Left renal cortex interstitium (tissue), 4 donors: ENCODE data around the gene PIK3R1. TPM values are rescaled to one million over a fixed set of nuclear protein-coding genes. Genes with fewer than 3 reads are reported as not detected.

Experiments
- DNase-seq, 4 donors: peaks; one replicate each; pipeline ENCODE4 v3.0.0-alpha.2; 2013; ENCODE audit warnings: low read depth in 4 of 4, low spot score in 2 of 4, missing footprints in 1 of 4
- polyA plus RNA-seq, 4 donors: library from polyadenylated mRNA; unstranded; fragments of 120-200 nt; gene quantifications; one replicate each; pipeline ENCODE4 v1.2.1, GENCODE V29; 2013; ENCODE audit not compliant: insufficient read length in 4 of 4

The PIK3R1 gene
- polyA plus RNA-seq, 4 donors: 69.2 to 86.2 (median 77.9) TPM

- no peak for DNase-seq
Observed at GRCh38 chr5:68318955-68319705, 103.6 kb downstream of the PIK3R1 start.

DNA sequence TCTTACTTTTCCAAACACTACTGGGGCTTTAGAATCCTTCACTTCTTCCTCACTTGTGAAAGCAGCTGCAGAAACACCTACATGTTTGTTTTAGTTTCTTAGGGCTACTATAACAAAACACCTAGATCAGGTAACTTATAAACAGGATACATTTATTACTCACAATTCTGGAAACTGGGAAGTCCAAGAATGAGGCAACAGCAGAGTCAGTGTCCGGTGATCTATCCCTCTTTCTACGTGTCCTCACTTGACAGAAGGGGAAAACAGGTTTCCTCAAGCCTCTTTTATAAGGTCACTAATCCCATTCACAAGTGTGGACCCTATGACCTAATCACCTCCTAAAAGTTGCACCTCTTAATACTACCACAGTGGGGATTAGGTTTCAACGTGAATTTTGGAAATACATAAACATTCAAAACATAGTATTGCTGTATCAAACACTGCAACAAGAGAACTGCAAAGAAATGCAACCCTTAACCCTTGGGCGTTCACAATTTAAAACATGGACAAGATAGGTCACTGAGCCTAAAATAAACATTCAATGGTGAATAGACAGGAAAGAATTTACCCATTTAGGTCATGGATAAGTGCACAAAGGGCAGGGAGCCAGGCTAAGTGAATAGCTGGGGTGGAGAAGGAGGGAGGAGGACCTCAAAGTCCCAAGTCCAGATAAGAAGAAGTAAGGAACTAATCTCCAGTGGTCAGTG is 104.3 kb downstream of the PIK3R1 start:
- DNase-seq: no peak

GRCh38 chr5:68320413-68320986 is 104.9 kb downstream of the PIK3R1 start:
- no peak for DNase-seq

DNA sequence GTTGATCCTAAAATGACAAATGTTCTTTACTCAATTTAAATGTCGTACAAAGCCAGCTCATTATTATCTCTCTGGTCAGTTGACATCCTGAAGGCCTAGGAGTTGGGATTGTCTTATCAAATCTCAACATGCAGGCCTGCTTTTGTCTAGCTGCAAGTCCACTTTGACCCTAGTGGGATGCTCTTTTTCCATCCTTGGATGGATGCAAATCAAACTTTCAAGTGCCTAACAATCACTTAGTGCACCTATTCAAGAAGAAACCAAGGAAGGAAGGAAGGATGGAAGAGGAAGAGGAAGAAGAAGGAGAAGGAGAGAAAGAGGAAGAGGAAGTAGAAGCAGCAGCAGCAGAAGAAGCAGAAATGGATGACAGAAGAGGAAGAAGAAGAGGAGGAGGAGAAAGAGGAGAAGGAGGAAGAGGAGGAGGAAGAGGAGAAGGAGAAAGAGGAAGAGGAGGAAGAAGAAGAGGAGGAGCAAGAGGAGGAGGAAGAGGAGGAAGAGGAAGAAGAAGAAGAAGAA is 109.6 kb downstream of the PIK3R1 start:
- DNase-seq: no peak

GRCh38 chr5:68329554-68330255 is 114.1 kb downstream of the PIK3R1 start:
- no peak for DNase-seq

- no peak for DNase-seq
Observed at GRCh38 chr5:68330574-68330973, 115.0 kb downstream of the PIK3R1 start.

- no peak for DNase-seq
Observed at GRCh38 chr5:68331192-68332079, 115.9 kb downstream of the PIK3R1 start.

DNA sequence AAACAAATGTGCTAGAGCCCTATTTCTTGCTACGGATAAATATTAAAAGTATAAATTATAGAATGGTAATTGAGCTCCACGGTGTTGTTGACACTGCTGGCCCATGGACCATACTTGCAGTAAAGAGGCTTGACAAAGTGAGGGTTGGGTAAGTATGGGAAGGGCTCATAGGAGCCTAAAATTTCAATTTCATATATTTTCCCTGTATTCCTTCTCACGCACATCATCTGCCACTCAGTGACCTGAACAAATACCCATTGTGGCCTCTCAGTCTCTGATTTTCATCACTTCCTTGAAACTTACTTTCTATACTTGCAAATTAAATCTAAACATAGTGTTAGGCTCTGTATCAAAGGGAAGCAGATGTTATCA is 116.5 kb downstream of the PIK3R1 start:
- DNase-seq: no peak

- DNase-seq: no peak
Observed at GRCh38 chr5:68332556-68332955, 117.0 kb downstream of the PIK3R1 start.

- DNase-seq: no peak
Observed at GRCh38 chr5:68333649-68334552, 118.3 kb downstream of the PIK3R1 start.

DNA sequence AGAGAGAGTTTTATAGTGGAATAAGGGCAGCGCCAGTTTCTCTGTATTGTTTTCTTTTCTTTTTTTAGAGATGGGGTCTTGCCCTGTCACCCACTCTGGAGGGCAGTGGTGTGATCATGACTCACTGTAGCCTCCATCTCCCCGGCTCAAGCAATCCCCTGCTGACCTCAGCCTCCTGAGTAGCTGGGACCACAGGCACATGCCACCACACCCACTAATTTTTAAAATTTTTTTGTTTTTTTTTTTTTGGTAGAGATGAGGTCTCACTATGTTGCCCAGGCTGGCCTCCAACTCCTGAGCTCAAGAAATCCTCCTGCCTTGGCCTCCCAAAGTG is 119.0 kb downstream of the PIK3R1 start:
- DNase-seq: no peak

- DNase-seq: no peak
Observed at GRCh38 chr5:68335075-68335474, 119.5 kb downstream of the PIK3R1 start.

- DNase-seq: no peak
Observed at GRCh38 chr5:68336200-68336599, 120.6 kb downstream of the PIK3R1 start.

GRCh38 chr5:68337235-68337634 is 121.7 kb downstream of the PIK3R1 start:
- no peak for DNase-seq

- DNase-seq: no peak
Observed at GRCh38 chr5:68339921-68340321, 124.4 kb downstream of the PIK3R1 start.

GRCh38 chr5:68341006-68341405 is 125.5 kb downstream of the PIK3R1 start:
- DNase-seq: no peak

DNA sequence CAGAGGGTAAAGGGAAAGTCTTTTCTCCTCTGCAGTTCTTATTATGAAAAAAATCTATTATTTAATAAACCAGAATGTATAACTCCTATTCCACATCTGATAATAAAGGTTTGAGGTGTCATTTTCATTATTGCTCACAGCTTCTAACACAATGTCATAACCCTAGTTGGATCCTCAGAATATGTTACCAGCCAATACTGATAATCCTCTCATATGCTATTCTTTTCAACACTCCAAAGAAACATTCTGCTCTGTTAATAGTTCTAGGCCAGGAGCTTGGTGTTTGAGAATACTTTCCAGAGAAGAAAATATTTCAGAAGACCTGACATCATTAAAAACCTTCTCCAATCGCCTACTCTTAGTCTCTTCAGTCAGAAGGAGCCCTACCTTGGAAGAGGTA is 127.1 kb downstream of the PIK3R1 start:
- DNase-seq: no peak

GRCh38 chr5:68343421-68343826 is 127.9 kb downstream of the PIK3R1 start:
- DNase-seq: no peak

GRCh38 chr5:68344447-68345111 is 129.0 kb downstream of the PIK3R1 start:
- no peak for DNase-seq
